Liver (tissue), 9 donors: ENCODE measurements around the gene SLC28A2. TPM values are rescaled to one million over a fixed set of nuclear protein-coding genes. Genes with fewer than 3 reads are reported as not detected.

Source experiments
- DNase-seq: peaks from one replicate; pipeline ENCODE4 v3.0.0-alpha.2; 2017; ENCODE audit warnings: low spot score
- H3K27ac ChIP-seq, 2 donors: one replicate each; pipeline ENCODE4 v1.7.0; 2013; ENCODE audit warnings: inconsistent platforms in 2 of 2, low read length in 2 of 2, control low read depth in 1 of 2, low read depth in 1 of 2, mild to moderate bottlenecking in 1 of 2
- H3K27me3 ChIP-seq, 4 donors: one replicate each; pipeline versions ENCODE4 v1.6.1 to v1.7.0; 2013; ENCODE audit warnings: low read length in 3 of 4, inconsistent platforms in 1 of 4, mild to moderate bottlenecking in 1 of 4, moderate library complexity in 1 of 4; ENCODE audit not compliant: control insufficient read depth in 4 of 4, insufficient read depth in 4 of 4
- H3K36me3 ChIP-seq, 4 donors: one replicate each; pipeline versions ENCODE4 v1.6.1 to v1.7.0; 2013; ENCODE audit warnings: low read length in 3 of 4, mild to moderate bottlenecking in 3 of 4, low read depth in 1 of 4, moderate library complexity in 1 of 4; ENCODE audit not compliant: control insufficient read depth in 4 of 4, insufficient read depth in 3 of 4
- H3K4me1 ChIP-seq, 4 donors: one replicate each; pipeline versions ENCODE4 v1.6.1 to v1.7.0; 2013; ENCODE audit warnings: low read length in 3 of 4, mild to moderate bottlenecking in 3 of 4, moderate library complexity in 1 of 4; ENCODE audit not compliant: control insufficient read depth in 4 of 4, insufficient read depth in 4 of 4
- H3K4me3 ChIP-seq, 3 donors: one replicate each; pipeline versions ENCODE4 v1.6.1 to v1.7.0; 2013; ENCODE audit warnings: low read length in 3 of 3, control low read depth in 1 of 3, low read depth in 1 of 3, mild to moderate bottlenecking in 1 of 3
- H3K9ac ChIP-seq, 2 donors: one replicate each; pipeline ENCODE4 v1.7.0; 2013; ENCODE audit warnings: low read length in 2 of 2, mild to moderate bottlenecking in 2 of 2, moderate library complexity in 2 of 2, control low read depth in 1 of 2, low read depth in 1 of 2
- H3K9me3 ChIP-seq, 4 donors: one replicate each; pipeline versions ENCODE4 v1.6.1 to v1.7.0; 2013; ENCODE audit warnings: low read length in 3 of 4; ENCODE audit not compliant: control insufficient read depth in 4 of 4
- EGR1 ChIP-seq, 2 donors: IDR thresholded peaks; 2 replicates each; pipeline ENCODE4 v1.6.1; 2016 to 2018; ENCODE audit warnings: antibody characterized with exemption in 2 of 2, low read depth in 2 of 2
- GABPA ChIP-seq, 2 donors: IDR thresholded peaks in 1 of 2; conservative IDR thresholded peaks in 1 of 2; 2 replicates each; pipeline ENCODE4 v1.6.1; 2016; ENCODE audit warnings: antibody characterized with exemption in 2 of 2, mild to moderate bottlenecking in 1 of 2, moderate library complexity in 1 of 2
- HNF4A ChIP-seq, 2 donors: conservative IDR thresholded peaks; 2 replicates each; pipeline ENCODE4 v1.6.1; 2016; ENCODE audit warnings: antibody characterized with exemption in 2 of 2, mild to moderate bottlenecking in 2 of 2
- HNF4G ChIP-seq: IDR thresholded peaks from 2 replicates; pipeline ENCODE4 v1.6.1; 2016; ENCODE audit warnings: antibody characterized with exemption
- JUND ChIP-seq, 2 donors: IDR thresholded peaks; 2 replicates each; pipeline ENCODE4 v1.6.1; 2016; ENCODE audit warnings: antibody characterized with exemption in 2 of 2
- NR2F2 ChIP-seq: IDR thresholded peaks from 2 replicates; pipeline ENCODE4 v1.6.1; 2016; ENCODE audit warnings: antibody characterized with exemption
- RAD21 ChIP-seq, 2 donors: IDR thresholded peaks; 2 replicates each; pipeline ENCODE4 v1.6.1; 2016; ENCODE audit warnings: antibody characterized with exemption in 2 of 2, mild to moderate bottlenecking in 2 of 2
- RXRA ChIP-seq, 2 donors: IDR thresholded peaks; 2 replicates each; pipeline ENCODE4 v1.6.1; 2017 to 2018; ENCODE audit warnings: antibody characterized with exemption in 2 of 2, mild to moderate bottlenecking in 1 of 2
- SP1 ChIP-seq: IDR thresholded peaks from 2 replicates; pipeline ENCODE4 v1.6.1; 2018; ENCODE audit warnings: antibody characterized with exemption, mild to moderate bottlenecking
- TAF1 ChIP-seq: conservative IDR thresholded peaks from 2 replicates; pipeline ENCODE4 v1.6.1; 2016; ENCODE audit warnings: antibody characterized with exemption, mild to moderate bottlenecking
- WGBS: extraction: QIAGEN DNeasy Blood & Tissue Kit; methylation state at CpG from one replicate; pipeline ENCODE4 v1.1.7; 2013; 5-methylcytosine and 5-hydroxymethylcytosine counted together
- polyA plus RNA-seq, 2 donors: library from polyadenylated mRNA; stranded (reverse) in 1 of 2; unstranded in 1 of 2; fragments of 200-250 nt in 1 of 2; fragments of >200 nt in 1 of 2; fragmentation: Nextera tagmentation in 1 of 2; extraction: Ambion mirVana in 1 of 2; gene quantifications; one replicate each; pipeline versions ENCODE4 v1.2.1 to v1.2.3, GENCODE V29; 2013 to 2015
- total RNA-seq, 2 donors: library from RNA; depleted of rRNA; stranded (reverse); fragments of >200 nt; gene quantifications; one replicate each; pipeline ENCODE4 v1.2.3, GENCODE V29; 2014
- TF ChIP-seq, protein P1 (sequence below): IDR thresholded peaks from 2 replicates; pipeline ENCODE4 v1.6.1; 2016; ENCODE audit warnings: antibody characterized with exemption
- TF ChIP-seq, protein P2 (sequence below): IDR thresholded peaks from 2 replicates; pipeline ENCODE4 v1.6.1; 2016; ENCODE audit warnings: antibody characterized with exemption
- TF ChIP-seq, protein P3 (sequence below): fragments of 150-350 bp; IDR thresholded peaks from 2 replicates; pipeline ENCODE4 v1.5.1; 2017; ENCODE audit warnings: improper control_type of control experiment, low read depth, low read length; ENCODE audit not compliant: missing input control
- TF ChIP-seq, protein P4 (sequence below): IDR thresholded peaks from 2 replicates; pipeline ENCODE4 v1.6.1; 2016; ENCODE audit warnings: antibody characterized with exemption, mild to moderate bottlenecking
- donor health status: healthy.
- donor health status: healthy.
- donor health status: healthy.
- donor health status: healthy.
- donor health status: healthy.

Gene SLC28A2
- total and polyA plus RNA-seq, 4 donors, result under 0.01 to 0.19 (median 0.02) TPM; not detected in 1

DNA sequence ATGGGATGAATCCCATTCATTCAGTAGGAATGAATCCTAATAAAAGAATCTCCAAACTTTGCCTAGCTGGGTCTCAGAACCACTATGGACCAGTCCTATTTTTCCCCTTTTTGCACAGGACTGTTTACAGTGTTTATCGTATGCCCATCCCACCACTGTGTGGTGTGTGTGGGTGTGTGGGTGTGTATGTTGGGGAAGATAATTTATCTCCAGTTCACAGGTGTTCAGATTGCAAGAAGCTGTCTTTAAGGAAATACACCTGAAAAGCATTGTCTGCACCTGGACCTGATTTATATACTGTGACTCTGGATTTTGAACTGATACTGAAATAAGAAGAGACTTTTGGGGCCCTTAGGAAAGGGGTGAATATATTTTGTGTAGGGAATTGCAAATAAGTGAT lies 39.5 kb upstream of the SLC28A2 start:
- WGBS, result 87% methylated on average over 1 of the region's 1 CpG
- peaks cover 0 to 2% (median 0%) of the 10 kb centered on the region in 4 donors for H3K9me3 ChIP-seq
- no peak overlapping the region for H3K9ac ChIP-seq
- H3K4me1 ChIP-seq, result peaks cover 0 to under 1% (median 0%) of the 10 kb centered on the region in 4 donors
- H3K27me3 ChIP-seq, result no peaks in the 10 kb centered on the region
- DNase-seq, result no peak
- no peak overlapping the region for H3K27ac ChIP-seq
- no peak overlapping the region for H3K4me3 ChIP-seq
- no peaks in the 10 kb centered on the region for H3K36me3 ChIP-seq
- TF ChIP-seq NR2F2 (no peak), HNF4G (no peak)
- TF ChIP-seq, protein P1, sequence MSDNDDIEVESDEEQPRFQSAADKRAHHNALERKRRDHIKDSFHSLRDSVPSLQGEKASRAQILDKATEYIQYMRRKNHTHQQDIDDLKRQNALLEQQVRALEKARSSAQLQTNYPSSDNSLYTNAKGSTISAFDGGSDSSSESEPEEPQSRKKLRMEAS, result no peak

DNA sequence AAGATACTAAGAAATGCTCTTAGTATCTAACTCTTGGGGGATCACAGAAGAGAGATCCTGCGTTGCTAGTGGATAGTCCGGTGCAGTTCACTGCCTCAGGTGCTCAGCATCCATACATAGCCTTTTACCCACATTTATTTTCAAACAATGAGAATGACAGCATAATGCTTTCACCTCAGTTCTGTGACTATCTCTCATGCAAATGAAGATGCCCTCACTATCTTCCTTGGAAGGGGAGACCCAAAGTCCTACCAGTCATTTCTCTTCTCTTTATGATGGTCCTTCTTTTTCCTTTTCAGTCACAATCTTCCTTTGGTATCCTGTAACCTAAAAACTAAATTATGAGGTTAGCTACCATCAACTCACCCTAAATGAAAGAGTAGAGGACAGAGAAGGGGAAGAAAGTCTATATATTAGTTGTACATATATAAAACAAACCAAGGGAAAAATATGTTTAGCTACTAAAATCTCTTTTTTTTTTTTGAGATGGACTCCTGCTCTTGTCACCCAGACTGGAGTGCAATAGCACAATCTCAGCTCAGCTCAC lies 30.9 kb upstream of the SLC28A2 start:
- no peak overlapping the region for H3K4me3 ChIP-seq
- no peaks in the 10 kb centered on the region for H3K27me3 ChIP-seq
- H3K4me1 ChIP-seq, result peaks cover 0 to 6% (median 2%) of the 10 kb centered on the region in 4 donors
- H3K9me3 ChIP-seq, result no peaks in the 10 kb centered on the region
- 96% methylated on average over 2 of the region's 2 CpGs for WGBS
- DNase-seq, result no peak
- H3K36me3 ChIP-seq, result no peaks in the 10 kb centered on the region
- H3K9ac ChIP-seq, result no peak overlapping the region
- no peak overlapping the region for H3K27ac ChIP-seq
- TF ChIP-seq JUND (IDR thresholded peaks at IDR 0.05) (no peak), NR2F2 (no peak), HNF4G (no peak), HNF4A (conservative IDR thresholded peaks at IDR 0.05) (no peak), RAD21 (IDR thresholded peaks at IDR 0.05) (no peak), TAF1 (no peak)
- TF ChIP-seq, protein P2, sequence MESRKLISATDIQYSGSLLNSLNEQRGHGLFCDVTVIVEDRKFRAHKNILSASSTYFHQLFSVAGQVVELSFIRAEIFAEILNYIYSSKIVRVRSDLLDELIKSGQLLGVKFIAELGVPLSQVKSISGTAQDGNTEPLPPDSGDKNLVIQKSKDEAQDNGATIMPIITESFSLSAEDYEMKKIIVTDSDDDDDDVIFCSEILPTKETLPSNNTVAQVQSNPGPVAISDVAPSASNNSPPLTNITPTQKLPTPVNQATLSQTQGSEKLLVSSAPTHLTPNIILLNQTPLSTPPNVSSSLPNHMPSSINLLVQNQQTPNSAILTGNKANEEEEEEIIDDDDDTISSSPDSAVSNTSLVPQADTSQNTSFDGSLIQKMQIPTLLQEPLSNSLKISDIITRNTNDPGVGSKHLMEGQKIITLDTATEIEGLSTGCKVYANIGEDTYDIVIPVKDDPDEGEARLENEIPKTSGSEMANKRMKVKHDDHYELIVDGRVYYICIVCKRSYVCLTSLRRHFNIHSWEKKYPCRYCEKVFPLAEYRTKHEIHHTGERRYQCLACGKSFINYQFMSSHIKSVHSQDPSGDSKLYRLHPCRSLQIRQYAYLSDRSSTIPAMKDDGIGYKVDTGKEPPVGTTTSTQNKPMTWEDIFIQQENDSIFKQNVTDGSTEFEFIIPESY, result no peak
- TF ChIP-seq, protein P3, sequence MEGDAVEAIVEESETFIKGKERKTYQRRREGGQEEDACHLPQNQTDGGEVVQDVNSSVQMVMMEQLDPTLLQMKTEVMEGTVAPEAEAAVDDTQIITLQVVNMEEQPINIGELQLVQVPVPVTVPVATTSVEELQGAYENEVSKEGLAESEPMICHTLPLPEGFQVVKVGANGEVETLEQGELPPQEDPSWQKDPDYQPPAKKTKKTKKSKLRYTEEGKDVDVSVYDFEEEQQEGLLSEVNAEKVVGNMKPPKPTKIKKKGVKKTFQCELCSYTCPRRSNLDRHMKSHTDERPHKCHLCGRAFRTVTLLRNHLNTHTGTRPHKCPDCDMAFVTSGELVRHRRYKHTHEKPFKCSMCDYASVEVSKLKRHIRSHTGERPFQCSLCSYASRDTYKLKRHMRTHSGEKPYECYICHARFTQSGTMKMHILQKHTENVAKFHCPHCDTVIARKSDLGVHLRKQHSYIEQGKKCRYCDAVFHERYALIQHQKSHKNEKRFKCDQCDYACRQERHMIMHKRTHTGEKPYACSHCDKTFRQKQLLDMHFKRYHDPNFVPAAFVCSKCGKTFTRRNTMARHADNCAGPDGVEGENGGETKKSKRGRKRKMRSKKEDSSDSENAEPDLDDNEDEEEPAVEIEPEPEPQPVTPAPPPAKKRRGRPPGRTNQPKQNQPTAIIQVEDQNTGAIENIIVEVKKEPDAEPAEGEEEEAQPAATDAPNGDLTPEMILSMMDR, result no peak

DNA sequence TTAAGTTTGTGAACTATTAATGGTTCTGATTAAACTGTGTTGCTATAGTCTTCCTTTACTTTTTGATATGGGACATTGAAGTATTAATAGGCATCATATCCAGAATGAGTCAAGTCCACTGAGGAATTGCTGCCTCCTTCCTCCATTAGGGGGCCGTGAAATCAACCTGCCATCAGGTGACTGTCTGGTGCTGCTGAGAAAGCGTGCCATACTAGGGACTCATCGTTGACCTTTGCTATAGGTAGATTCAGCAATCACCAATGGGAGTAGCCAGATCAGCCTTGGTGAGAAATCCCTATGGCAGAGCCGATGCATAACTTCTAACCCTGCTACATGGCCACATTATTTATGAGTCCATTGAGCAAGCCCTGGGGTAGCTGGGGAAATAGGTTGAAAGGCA lies 30.1 kb upstream of the SLC28A2 start:
- Histone ChIP-seq H3K36me3 (no peaks in the 10 kb centered on the region), H3K4me3 (no peak overlapping the region), H3K9ac (no peak overlapping the region), H3K27me3 (no peaks in the 10 kb centered on the region), H3K9me3 (no peaks in the 10 kb centered on the region), H3K4me1 (peaks cover 0 to 6% (median 2%) of the 10 kb centered on the region in 4 donors), H3K27ac (no peak overlapping the region)
- WGBS, result 86% methylated on average over 4 of the region's 4 CpGs
- no peak for DNase-seq
- no peak for TF ChIP-seq RXRA (IDR thresholded peaks at IDR 0.05)
- TF ChIP-seq, protein P4, sequence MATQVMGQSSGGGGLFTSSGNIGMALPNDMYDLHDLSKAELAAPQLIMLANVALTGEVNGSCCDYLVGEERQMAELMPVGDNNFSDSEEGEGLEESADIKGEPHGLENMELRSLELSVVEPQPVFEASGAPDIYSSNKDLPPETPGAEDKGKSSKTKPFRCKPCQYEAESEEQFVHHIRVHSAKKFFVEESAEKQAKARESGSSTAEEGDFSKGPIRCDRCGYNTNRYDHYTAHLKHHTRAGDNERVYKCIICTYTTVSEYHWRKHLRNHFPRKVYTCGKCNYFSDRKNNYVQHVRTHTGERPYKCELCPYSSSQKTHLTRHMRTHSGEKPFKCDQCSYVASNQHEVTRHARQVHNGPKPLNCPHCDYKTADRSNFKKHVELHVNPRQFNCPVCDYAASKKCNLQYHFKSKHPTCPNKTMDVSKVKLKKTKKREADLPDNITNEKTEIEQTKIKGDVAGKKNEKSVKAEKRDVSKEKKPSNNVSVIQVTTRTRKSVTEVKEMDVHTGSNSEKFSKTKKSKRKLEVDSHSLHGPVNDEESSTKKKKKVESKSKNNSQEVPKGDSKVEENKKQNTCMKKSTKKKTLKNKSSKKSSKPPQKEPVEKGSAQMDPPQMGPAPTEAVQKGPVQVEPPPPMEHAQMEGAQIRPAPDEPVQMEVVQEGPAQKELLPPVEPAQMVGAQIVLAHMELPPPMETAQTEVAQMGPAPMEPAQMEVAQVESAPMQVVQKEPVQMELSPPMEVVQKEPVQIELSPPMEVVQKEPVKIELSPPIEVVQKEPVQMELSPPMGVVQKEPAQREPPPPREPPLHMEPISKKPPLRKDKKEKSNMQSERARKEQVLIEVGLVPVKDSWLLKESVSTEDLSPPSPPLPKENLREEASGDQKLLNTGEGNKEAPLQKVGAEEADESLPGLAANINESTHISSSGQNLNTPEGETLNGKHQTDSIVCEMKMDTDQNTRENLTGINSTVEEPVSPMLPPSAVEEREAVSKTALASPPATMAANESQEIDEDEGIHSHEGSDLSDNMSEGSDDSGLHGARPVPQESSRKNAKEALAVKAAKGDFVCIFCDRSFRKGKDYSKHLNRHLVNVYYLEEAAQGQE, result no peak
- TF ChIP-seq, protein P3, result no peak
- TF ChIP-seq HNF4A (conservative IDR thresholded peaks at IDR 0.05), result no peak
- TF ChIP-seq EGR1 (IDR thresholded peaks at IDR 0.05; ENCODE audit: low read depth in 2 of 2), result no peak
- no peak for TF ChIP-seq JUND (IDR thresholded peaks at IDR 0.05)
- TF ChIP-seq SP1, result no peak
- TF ChIP-seq TAF1, result no peak
- no peak for TF ChIP-seq RAD21 (IDR thresholded peaks at IDR 0.05)
- TF ChIP-seq GABPA (IDR thresholded peaks at IDR 0.05 in 1 of 2, conservative IDR thresholded peaks at IDR 0.05 in 1 of 2), result no peak
- TF ChIP-seq NR2F2, result no peak
- TF ChIP-seq, protein P2, result no peak
